ENCODE measurements around the gene DCC. TPM values are rescaled to one million over a fixed set of nuclear protein-coding genes. Genes with fewer than 3 reads are reported as not detected.

Gene DCC
- total RNA-seq, result under 0.01 TPM in 1 of 2 replicates, not detected in the other

GRCh38 chr18:52339891-52340371 is at the start of gene DCC:
TSS of gene DCC (plus strand) at chr18:52340197. CDS start at chr18:52340788, 591 bp downstream.

Small RNA genes lying within 50 kb of the gene (small RNA-seq; reads per million reads assigned to genes)
- gene AC011155.1 (ENCODE audit: low replicate concordance) (not detected), gene MIR4528 (ENCODE audit: low replicate concordance) (not detected)
